Lower leg skin (tissue), 4 donors: Measurements from ENCODE around the gene OR10D3. TPM values are rescaled to one million over a fixed set of nuclear protein-coding genes. Genes with fewer than 3 reads are reported as not detected.

Source experiments
- DNase-seq, 2 donors: peaks; one replicate each; pipeline ENCODE4 v3.0.0-alpha.2; 2019; ENCODE audit warnings: low spot score in 2 of 2
- H3K4me3 ChIP-seq: fragments of 200-600 bp; sonication (generic); 2 replicates; pipeline ENCODE4 v1.5.1; 2017; ENCODE audit warnings: mild to moderate bottlenecking, low read depth; ENCODE audit not compliant: poor library complexity, severe bottlenecking
- CTCF ChIP-seq, 3 donors: fragments of 450-650 bp; IDR thresholded peaks; one replicate each; pipeline ENCODE4 v1.5.1; 2016; ENCODE audit warnings: antibody characterized with exemption in 3 of 3, mild to moderate bottlenecking in 3 of 3, moderate library complexity in 2 of 3
- POLR2A ChIP-seq, 2 donors: fragments of 450-650 bp; IDR thresholded peaks; one replicate each; pipeline ENCODE4 v1.6.1; 2016 to 2017; ENCODE audit warnings: antibody characterized with exemption in 2 of 2, mild to moderate bottlenecking in 1 of 2, moderate library complexity in 1 of 2
- WGBS, 2 donors: methylation state at CpG; one replicate each; pipeline ENCODE4 v1.1.5; 2018; 5-methylcytosine and 5-hydroxymethylcytosine counted together
- intact Hi-C: fragments of 100-400 bp; cut with DNase I; formaldehyde crosslinking; loops from one replicate; pipeline ENCODE4 v1.15.0; 2023; ENCODE audit warnings: low total_unique reads
- total RNA-seq, 4 donors: library from RNA; depleted of rRNA; stranded (reverse); fragments of >200 nt; gene quantifications; one replicate each; pipeline ENCODE4 v1.1.0, GENCODE V29; 2016

OR10D3 gene
- total RNA-seq, 4 donors from 2014 or later: not detected

GRCh38 chr11:124225471-124225870 lies 42.3 kb downstream of the OR10D3 start:
- intact Hi-C loops: no loop called here
- no peak overlapping the region for H3K4me3 ChIP-seq
- TF ChIP-seq POLR2A (IDR thresholded peaks at IDR 0.05): no peak
- no peak for TF ChIP-seq CTCF (IDR thresholded peaks at IDR 0.05)
- no peak for DNase-seq
- WGBS, 2 donors: 74 to 93% methylated on average over 1 of the region's 1 CpG

- no peak overlapping the region for H3K4me3 ChIP-seq
- intact Hi-C loops: no loop called here
- 3 to 53% methylated on average over 1 of the region's 1 CpG for WGBS, 2 donors
- DNase-seq: no peak
- TF ChIP-seq POLR2A (IDR thresholded peaks at IDR 0.05): no peak
- TF ChIP-seq CTCF (IDR thresholded peaks at IDR 0.05): no peak
These were observed 50.2 kb downstream of the OR10D3 start for GRCh38 chr11:124233376-124233775.

Other genes with a start within 250 kb of the OR10D3 start
- not detected for gene OR4D5, start 243.7 kb upstream of the OR10D3 start, total RNA-seq
- not detected for gene OR6T1, start 239.5 kb upstream of the OR10D3 start, total RNA-seq
- gene OR10S1, start 205.6 kb upstream of the OR10D3 start, total RNA-seq: not detected
- gene OR10G6, start 188.2 kb upstream of the OR10D3 start, total RNA-seq: not detected
- not detected for gene OR10G4, start 170.3 kb upstream of the OR10D3 start, total RNA-seq
- not detected for gene OR10G9, start 160.3 kb upstream of the OR10D3 start, total RNA-seq
- gene OR10G8, start 156.5 kb upstream of the OR10D3 start, total RNA-seq: not detected
- not detected for gene OR10G7, start 142.0 kb upstream of the OR10D3 start, total RNA-seq
- gene VWA5A, start 67.9 kb upstream of the OR10D3 start, total RNA-seq: 10 to 100 TPM; 16.4 to 27.4 (median 24.0) TPM
- not detected for gene OR8G1, start 57.8 kb downstream of the OR10D3 start, total RNA-seq
- not detected for gene OR8G5, start 73.0 kb downstream of the OR10D3 start, total RNA-seq
- not detected for gene OR8D1, start 130.6 kb downstream of the OR10D3 start, total RNA-seq
- gene OR8D2, start 136.9 kb downstream of the OR10D3 start, total RNA-seq: not detected
- not detected for gene OR8B2, start 201.2 kb downstream of the OR10D3 start, total RNA-seq
- not detected for gene OR8B3, start 215.7 kb downstream of the OR10D3 start, total RNA-seq
- not detected for gene OR8B4, start 241.5 kb downstream of the OR10D3 start, total RNA-seq